ENCODE data around the gene PPP6C. TPM values are rescaled to one million over a fixed set of nuclear protein-coding genes. Genes with fewer than 3 reads are reported as not detected.

Gene PPP6C
- total and polyA plus RNA-seq, 2 of the 13 experiments (the other 11 are each of a cell fraction or from before 2014, with no cell fraction given), result 18.5 to 20.9 TPM

DNA sequence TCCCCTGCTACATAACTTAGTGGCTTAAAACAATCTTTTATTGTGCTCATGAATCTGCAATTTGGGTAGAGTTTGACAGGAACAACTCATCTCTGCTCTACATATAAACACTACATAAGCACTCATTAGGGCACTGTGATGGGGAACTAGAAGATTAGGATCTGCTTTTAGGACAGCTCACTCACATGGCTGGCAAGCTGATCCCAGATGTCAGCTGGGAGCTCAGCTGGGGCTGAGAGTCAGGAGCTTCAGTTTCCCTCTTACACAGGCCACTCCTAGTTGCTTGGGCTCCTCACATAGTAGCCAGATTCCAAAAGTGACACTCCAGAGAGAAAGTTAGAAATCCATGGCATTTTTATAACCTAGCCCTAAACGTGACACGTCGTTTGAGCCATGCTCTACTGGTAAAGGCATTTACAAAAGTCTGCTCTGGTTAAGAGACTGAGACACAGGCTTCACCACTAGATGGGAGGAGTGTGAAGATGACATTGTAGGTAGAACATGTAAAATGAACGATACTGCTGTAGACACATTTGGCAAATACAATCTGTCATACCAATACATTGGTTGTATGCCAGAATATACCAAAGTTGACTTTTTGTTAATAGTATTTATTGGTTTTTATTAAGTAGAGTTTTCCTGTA is 69.8 kb downstream of the PPP6C start:
- no peak overlapping the region for H2AFZ ChIP-seq (ENCODE audit: low read length)
- H3K27ac ChIP-seq (ENCODE audit: extremely low read length, insufficient read depth, low read length), result no peak overlapping the region
- H3K9ac ChIP-seq (ENCODE audit: insufficient read depth, low read depth, low read length), result no peak overlapping the region
- WGBS (ENCODE audit: low lambda C conversion rate), result 95% methylated on average over 4 of the region's 4 CpGs
- H3K27me3 ChIP-seq (ENCODE audit: control insufficient read depth in 1 of 2, insufficient read depth in 2 of 2, low read length in 2 of 2), result no peaks in the 10 kb centered on the region
- no peak overlapping the region for H3K4me2 ChIP-seq (ENCODE audit: low read depth, low read length)
- in situ Hi-C loops (cut with HindIII; ENCODE audit: extremely low pct_ligation_motif_present, low pct_unique_long_range_greater_than_20kb), result no loop called here
- H3K4me1 ChIP-seq (ENCODE audit: insufficient read depth, low read length), result peaks cover 10% of the 10 kb centered on the region; the same call in 1 of the 2 replicates
- BruUV-seq (replicated peaks), result no TSS peak
- FAIRE-seq, result no peak
- H3K9me3 ChIP-seq (ENCODE audit: low read length), result no peaks in the 10 kb centered on the region
- ChIA-PET POLR2A (no interaction called here), CTCF (ENCODE audit: low intra/inter-chr PET ratio, low total read pairs) (no interaction called here)
- H4K20me1 ChIP-seq (ENCODE audit: insufficient read depth, low read length), result no peaks in the 10 kb centered on the region
- H3K79me2 ChIP-seq (ENCODE audit: insufficient read depth, low read length), result peaks cover 2% of the 10 kb centered on the region
- no peak for DNase-seq (ENCODE audit: low spot score)
- no peaks in the 10 kb centered on the region for H3K36me3 ChIP-seq (replicated peaks in 1 of 2; ENCODE audit: control insufficient read depth in 1 of 2, insufficient read depth in 2 of 2, low read length in 2 of 2)
- intact Hi-C loops (cut with micrococcal nuclease; ENCODE audit: unreplicated experiment), result no loop called here
- ATAC-seq, result no peak
- H3K4me3 ChIP-seq (replicated peaks in 1 of 3; ENCODE audit: insufficient read depth in 1 of 3, low read depth in 2 of 3, low read length in 3 of 3), result no peak overlapping the region
- TF ChIP-seq MEIS1 (CRISPR knock-in tag; IDR thresholded peaks at IDR 0.05; ENCODE audit: borderline replicate concordance) (no peak), IKZF1 (IDR thresholded peaks at IDR 0.05) (no peak), MAFK (conservative IDR thresholded peaks at IDR 0.05 in 1 of 2, IDR thresholded peaks at IDR 0.05 in 1 of 2; ENCODE audit: low read length in 2 of 2) (no peak), MTF1 (CRISPR knock-in tag; IDR thresholded peaks at IDR 0.05) (no peak), ZFP1 (CRISPR knock-in tag; IDR thresholded peaks at IDR 0.05) (no peak), GTF3A (CRISPR knock-in tag; conservative IDR thresholded peaks at IDR 0.05) (no peak), EEA1 (CRISPR knock-in tag; IDR thresholded peaks at IDR 0.05; ENCODE audit: borderline replicate concordance) (no peak), HMGA1 (CRISPR knock-in tag; conservative IDR thresholded peaks at IDR 0.05) (no peak), MEIS2 (CRISPR knock-in tag; IDR thresholded peaks at IDR 0.05) (no peak), NFRKB (IDR thresholded peaks at IDR 0.05) (no peak), IKZF4 (CRISPR knock-in tag; IDR thresholded peaks at IDR 0.05; ENCODE audit: borderline replicate concordance, low read depth, not compliant biosample characterization) (no peak)
- TF ChIP-seq, protein P1, sequence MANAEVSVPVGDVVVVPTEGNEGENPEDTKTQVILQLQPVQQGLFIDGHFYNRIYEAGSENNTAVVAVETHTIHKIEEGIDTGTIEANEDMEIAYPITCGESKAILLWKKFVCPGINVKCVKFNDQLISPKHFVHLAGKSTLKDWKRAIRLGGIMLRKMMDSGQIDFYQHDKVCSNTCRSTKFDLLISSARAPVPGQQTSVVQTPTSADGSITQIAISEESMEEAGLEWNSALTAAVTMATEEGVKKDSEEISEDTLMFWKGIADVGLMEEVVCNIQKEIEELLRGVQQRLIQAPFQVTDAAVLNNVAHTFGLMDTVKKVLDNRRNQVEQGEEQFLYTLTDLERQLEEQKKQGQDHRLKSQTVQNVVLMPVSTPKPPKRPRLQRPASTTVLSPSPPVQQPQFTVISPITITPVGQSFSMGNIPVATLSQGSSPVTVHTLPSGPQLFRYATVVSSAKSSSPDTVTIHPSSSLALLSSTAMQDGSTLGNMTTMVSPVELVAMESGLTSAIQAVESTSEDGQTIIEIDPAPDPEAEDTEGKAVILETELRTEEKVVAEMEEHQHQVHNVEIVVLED (CRISPR knock-in tag; IDR thresholded peaks at IDR 0.05; ENCODE audit: borderline replicate concordance), result no peak
- TF ChIP-seq, protein P2, sequence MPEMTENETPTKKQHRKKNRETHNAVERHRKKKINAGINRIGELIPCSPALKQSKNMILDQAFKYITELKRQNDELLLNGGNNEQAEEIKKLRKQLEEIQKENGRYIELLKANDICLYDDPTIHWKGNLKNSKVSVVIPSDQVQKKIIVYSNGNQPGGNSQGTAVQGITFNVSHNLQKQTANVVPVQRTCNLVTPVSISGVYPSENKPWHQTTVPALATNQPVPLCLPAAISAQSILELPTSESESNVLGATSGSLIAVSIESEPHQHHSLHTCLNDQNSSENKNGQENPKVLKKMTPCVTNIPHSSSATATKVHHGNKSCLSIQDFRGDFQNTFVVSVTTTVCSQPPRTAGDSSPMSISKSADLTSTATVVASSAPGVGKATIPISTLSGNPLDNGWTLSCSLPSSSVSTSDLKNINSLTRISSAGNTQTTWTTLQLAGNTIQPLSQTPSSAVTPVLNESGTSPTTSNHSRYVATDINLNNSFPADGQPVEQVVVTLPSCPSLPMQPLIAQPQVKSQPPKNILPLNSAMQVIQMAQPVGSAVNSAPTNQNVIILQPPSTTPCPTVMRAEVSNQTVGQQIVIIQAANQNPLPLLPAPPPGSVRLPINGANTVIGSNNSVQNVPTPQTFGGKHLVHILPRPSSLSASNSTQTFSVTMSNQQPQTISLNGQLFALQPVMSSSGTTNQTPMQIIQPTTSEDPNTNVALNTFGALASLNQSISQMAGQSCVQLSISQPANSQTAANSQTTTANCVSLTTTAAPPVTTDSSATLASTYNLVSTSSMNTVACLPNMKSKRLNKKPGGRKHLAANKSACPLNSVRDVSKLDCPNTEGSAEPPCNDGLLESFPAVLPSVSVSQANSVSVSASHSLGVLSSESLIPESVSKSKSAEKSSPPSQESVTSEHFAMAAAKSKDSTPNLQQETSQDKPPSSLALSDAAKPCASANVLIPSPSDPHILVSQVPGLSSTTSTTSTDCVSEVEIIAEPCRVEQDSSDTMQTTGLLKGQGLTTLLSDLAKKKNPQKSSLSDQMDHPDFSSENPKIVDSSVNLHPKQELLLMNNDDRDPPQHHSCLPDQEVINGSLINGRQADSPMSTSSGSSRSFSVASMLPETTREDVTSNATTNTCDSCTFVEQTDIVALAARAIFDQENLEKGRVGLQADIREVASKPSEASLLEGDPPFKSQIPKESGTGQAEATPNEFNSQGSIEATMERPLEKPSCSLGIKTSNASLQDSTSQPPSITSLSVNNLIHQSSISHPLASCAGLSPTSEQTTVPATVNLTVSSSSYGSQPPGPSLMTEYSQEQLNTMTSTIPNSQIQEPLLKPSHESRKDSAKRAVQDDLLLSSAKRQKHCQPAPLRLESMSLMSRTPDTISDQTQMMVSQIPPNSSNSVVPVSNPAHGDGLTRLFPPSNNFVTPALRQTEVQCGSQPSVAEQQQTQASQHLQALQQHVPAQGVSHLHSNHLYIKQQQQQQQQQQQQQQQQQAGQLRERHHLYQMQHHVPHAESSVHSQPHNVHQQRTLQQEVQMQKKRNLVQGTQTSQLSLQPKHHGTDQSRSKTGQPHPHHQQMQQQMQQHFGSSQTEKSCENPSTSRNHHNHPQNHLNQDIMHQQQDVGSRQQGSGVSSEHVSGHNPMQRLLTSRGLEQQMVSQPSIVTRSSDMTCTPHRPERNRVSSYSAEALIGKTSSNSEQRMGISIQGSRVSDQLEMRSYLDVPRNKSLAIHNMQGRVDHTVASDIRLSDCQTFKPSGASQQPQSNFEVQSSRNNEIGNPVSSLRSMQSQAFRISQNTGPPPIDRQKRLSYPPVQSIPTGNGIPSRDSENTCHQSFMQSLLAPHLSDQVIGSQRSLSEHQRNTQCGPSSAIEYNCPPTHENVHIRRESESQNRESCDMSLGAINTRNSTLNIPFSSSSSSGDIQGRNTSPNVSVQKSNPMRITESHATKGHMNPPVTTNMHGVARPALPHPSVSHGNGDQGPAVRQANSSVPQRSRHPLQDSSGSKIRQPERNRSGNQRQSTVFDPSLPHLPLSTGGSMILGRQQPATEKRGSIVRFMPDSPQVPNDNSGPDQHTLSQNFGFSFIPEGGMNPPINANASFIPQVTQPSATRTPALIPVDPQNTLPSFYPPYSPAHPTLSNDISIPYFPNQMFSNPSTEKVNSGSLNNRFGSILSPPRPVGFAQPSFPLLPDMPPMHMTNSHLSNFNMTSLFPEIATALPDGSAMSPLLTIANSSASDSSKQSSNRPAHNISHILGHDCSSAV (CRISPR knock-in tag; IDR thresholded peaks at IDR 0.05; ENCODE audit: borderline replicate concordance), result no peak
- TF ChIP-seq, protein P3, sequence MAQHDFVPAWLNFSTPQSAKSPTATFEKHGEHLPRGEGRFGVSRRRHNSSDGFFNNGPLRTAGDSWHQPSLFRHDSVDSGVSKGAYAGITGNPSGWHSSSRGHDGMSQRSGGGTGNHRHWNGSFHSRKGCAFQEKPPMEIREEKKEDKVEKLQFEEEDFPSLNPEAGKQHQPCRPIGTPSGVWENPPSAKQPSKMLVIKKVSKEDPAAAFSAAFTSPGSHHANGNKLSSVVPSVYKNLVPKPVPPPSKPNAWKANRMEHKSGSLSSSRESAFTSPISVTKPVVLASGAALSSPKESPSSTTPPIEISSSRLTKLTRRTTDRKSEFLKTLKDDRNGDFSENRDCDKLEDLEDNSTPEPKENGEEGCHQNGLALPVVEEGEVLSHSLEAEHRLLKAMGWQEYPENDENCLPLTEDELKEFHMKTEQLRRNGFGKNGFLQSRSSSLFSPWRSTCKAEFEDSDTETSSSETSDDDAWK (CRISPR knock-in tag; IDR thresholded peaks at IDR 0.05), result no peak
